ENCODE measurements around the gene ALDH1A2.

- TF ChIP-seq CTCF (conservative IDR thresholded peaks at IDR 0.05 in 1 of 2, IDR thresholded peaks at IDR 0.05 in 1 of 2; ENCODE audit: extremely low read depth in 1 of 2, insufficient read depth in 1 of 2, low read depth in 1 of 2, low read length in 2 of 2) (no peak), EZH2 (IDR thresholded peaks at IDR 0.05; ENCODE audit: borderline replicate concordance, low read length) (no peak)
Measured at GRCh38 chr15:58014040-58014439, 51.5 kb downstream of the ALDH1A2 start.

All from mammary epithelial cell (primary cell).